Liver (tissue), 9 donors: Measurements from ENCODE around the gene CNOT4. TPM values are rescaled to one million over a fixed set of nuclear protein-coding genes. Genes with fewer than 3 reads are reported as not detected.

Experiments used
- DNase-seq: peaks from one replicate; pipeline ENCODE4 v3.0.0-alpha.2; 2017; ENCODE audit warnings: low spot score
- H3K27ac ChIP-seq, 2 donors: one replicate each; pipeline ENCODE4 v1.7.0; 2013; ENCODE audit warnings: inconsistent platforms in 2 of 2, low read length in 2 of 2, control low read depth in 1 of 2, low read depth in 1 of 2, mild to moderate bottlenecking in 1 of 2
- H3K27me3 ChIP-seq, 4 donors: one replicate each; pipeline versions ENCODE4 v1.6.1 to v1.7.0; 2013; ENCODE audit warnings: low read length in 3 of 4, inconsistent platforms in 1 of 4, mild to moderate bottlenecking in 1 of 4, moderate library complexity in 1 of 4; ENCODE audit not compliant: control insufficient read depth in 4 of 4, insufficient read depth in 4 of 4
- H3K36me3 ChIP-seq, 4 donors: one replicate each; pipeline versions ENCODE4 v1.6.1 to v1.7.0; 2013; ENCODE audit warnings: low read length in 3 of 4, mild to moderate bottlenecking in 3 of 4, low read depth in 1 of 4, moderate library complexity in 1 of 4; ENCODE audit not compliant: control insufficient read depth in 4 of 4, insufficient read depth in 3 of 4
- H3K4me1 ChIP-seq, 4 donors: one replicate each; pipeline versions ENCODE4 v1.6.1 to v1.7.0; 2013; ENCODE audit warnings: low read length in 3 of 4, mild to moderate bottlenecking in 3 of 4, moderate library complexity in 1 of 4; ENCODE audit not compliant: control insufficient read depth in 4 of 4, insufficient read depth in 4 of 4
- H3K4me3 ChIP-seq, 3 donors: one replicate each; pipeline versions ENCODE4 v1.6.1 to v1.7.0; 2013; ENCODE audit warnings: low read length in 3 of 3, control low read depth in 1 of 3, low read depth in 1 of 3, mild to moderate bottlenecking in 1 of 3
- H3K9ac ChIP-seq, 2 donors: one replicate each; pipeline ENCODE4 v1.7.0; 2013; ENCODE audit warnings: low read length in 2 of 2, mild to moderate bottlenecking in 2 of 2, moderate library complexity in 2 of 2, control low read depth in 1 of 2, low read depth in 1 of 2
- H3K9me3 ChIP-seq, 4 donors: one replicate each; pipeline versions ENCODE4 v1.6.1 to v1.7.0; 2013; ENCODE audit warnings: low read length in 3 of 4; ENCODE audit not compliant: control insufficient read depth in 4 of 4
- ATF3 ChIP-seq: IDR thresholded peaks from 2 replicates; pipeline ENCODE4 v1.6.1; 2016; ENCODE audit warnings: antibody characterized with exemption
- EGR1 ChIP-seq, 2 donors: IDR thresholded peaks; 2 replicates each; pipeline ENCODE4 v1.6.1; 2016 to 2018; ENCODE audit warnings: antibody characterized with exemption in 2 of 2, low read depth in 2 of 2
- FOXA1 ChIP-seq: IDR thresholded peaks from 2 replicates; pipeline ENCODE4 v1.6.1; 2016; ENCODE audit warnings: antibody characterized with exemption
- FOXA2 ChIP-seq: IDR thresholded peaks from 2 replicates; pipeline ENCODE4 v1.6.1; 2016; ENCODE audit warnings: antibody characterized with exemption
- GABPA ChIP-seq, 2 donors: IDR thresholded peaks in 1 of 2; conservative IDR thresholded peaks in 1 of 2; 2 replicates each; pipeline ENCODE4 v1.6.1; 2016; ENCODE audit warnings: antibody characterized with exemption in 2 of 2, mild to moderate bottlenecking in 1 of 2, moderate library complexity in 1 of 2
- HNF4A ChIP-seq, 2 donors: conservative IDR thresholded peaks; 2 replicates each; pipeline ENCODE4 v1.6.1; 2016; ENCODE audit warnings: antibody characterized with exemption in 2 of 2, mild to moderate bottlenecking in 2 of 2
- HNF4G ChIP-seq: IDR thresholded peaks from 2 replicates; pipeline ENCODE4 v1.6.1; 2016; ENCODE audit warnings: antibody characterized with exemption
- JUND ChIP-seq, 2 donors: IDR thresholded peaks; 2 replicates each; pipeline ENCODE4 v1.6.1; 2016; ENCODE audit warnings: antibody characterized with exemption in 2 of 2
- MAX ChIP-seq: IDR thresholded peaks from 2 replicates; pipeline ENCODE4 v1.6.1; 2016; ENCODE audit warnings: antibody characterized with exemption
- RAD21 ChIP-seq, 2 donors: IDR thresholded peaks; 2 replicates each; pipeline ENCODE4 v1.6.1; 2016; ENCODE audit warnings: antibody characterized with exemption in 2 of 2, mild to moderate bottlenecking in 2 of 2
- RXRA ChIP-seq, 2 donors: IDR thresholded peaks; 2 replicates each; pipeline ENCODE4 v1.6.1; 2017 to 2018; ENCODE audit warnings: antibody characterized with exemption in 2 of 2, mild to moderate bottlenecking in 1 of 2
- SP1 ChIP-seq: IDR thresholded peaks from 2 replicates; pipeline ENCODE4 v1.6.1; 2018; ENCODE audit warnings: antibody characterized with exemption, mild to moderate bottlenecking
- TAF1 ChIP-seq: conservative IDR thresholded peaks from 2 replicates; pipeline ENCODE4 v1.6.1; 2016; ENCODE audit warnings: antibody characterized with exemption, mild to moderate bottlenecking
- YY1 ChIP-seq: IDR thresholded peaks from 2 replicates; pipeline ENCODE4 v1.6.1; 2016; ENCODE audit warnings: antibody characterized with exemption, mild to moderate bottlenecking
- WGBS: extraction: QIAGEN DNeasy Blood & Tissue Kit; methylation state at CpG from one replicate; pipeline ENCODE4 v1.1.7; 2013; 5-methylcytosine and 5-hydroxymethylcytosine counted together
- polyA plus RNA-seq, 2 donors: library from polyadenylated mRNA; stranded (reverse) in 1 of 2; unstranded in 1 of 2; fragments of 200-250 nt in 1 of 2; fragments of >200 nt in 1 of 2; fragmentation: Nextera tagmentation in 1 of 2; extraction: Ambion mirVana in 1 of 2; gene quantifications; one replicate each; pipeline versions ENCODE4 v1.2.1 to v1.2.3, GENCODE V29; 2013 to 2015
- total RNA-seq, 2 donors: library from RNA; depleted of rRNA; stranded (reverse); fragments of >200 nt; gene quantifications; one replicate each; pipeline ENCODE4 v1.2.3, GENCODE V29; 2014
- TF ChIP-seq, protein P1 (sequence below): IDR thresholded peaks from 2 replicates; pipeline ENCODE4 v1.6.1; 2016; ENCODE audit warnings: antibody characterized with exemption
- TF ChIP-seq, protein P2 (sequence below): fragments of 150-350 bp; IDR thresholded peaks from 2 replicates; pipeline ENCODE4 v1.5.1; 2017; ENCODE audit warnings: improper control_type of control experiment, low read depth, low read length; ENCODE audit not compliant: missing input control
- TF ChIP-seq, protein P3 (sequence below): IDR thresholded peaks from 2 replicates; pipeline ENCODE4 v1.6.1; 2016; ENCODE audit warnings: antibody characterized with exemption, mild to moderate bottlenecking
- donor health status: healthy.
- donor health status: healthy.
- donor health status: healthy.
- donor health status: healthy.
- donor health status: healthy.

The CNOT4 gene
- total and polyA plus RNA-seq, 4 donors: 3.7 to 11.1 (median 8.6) TPM

GRCh38 chr7:135374736-135375135, 135.2 kb downstream of the CNOT4 start:
- 95% methylated on average over 3 of the region's 3 CpGs for WGBS
- TF ChIP-seq HNF4A (conservative IDR thresholded peaks at IDR 0.05): no peak
- TF ChIP-seq, protein P1, sequence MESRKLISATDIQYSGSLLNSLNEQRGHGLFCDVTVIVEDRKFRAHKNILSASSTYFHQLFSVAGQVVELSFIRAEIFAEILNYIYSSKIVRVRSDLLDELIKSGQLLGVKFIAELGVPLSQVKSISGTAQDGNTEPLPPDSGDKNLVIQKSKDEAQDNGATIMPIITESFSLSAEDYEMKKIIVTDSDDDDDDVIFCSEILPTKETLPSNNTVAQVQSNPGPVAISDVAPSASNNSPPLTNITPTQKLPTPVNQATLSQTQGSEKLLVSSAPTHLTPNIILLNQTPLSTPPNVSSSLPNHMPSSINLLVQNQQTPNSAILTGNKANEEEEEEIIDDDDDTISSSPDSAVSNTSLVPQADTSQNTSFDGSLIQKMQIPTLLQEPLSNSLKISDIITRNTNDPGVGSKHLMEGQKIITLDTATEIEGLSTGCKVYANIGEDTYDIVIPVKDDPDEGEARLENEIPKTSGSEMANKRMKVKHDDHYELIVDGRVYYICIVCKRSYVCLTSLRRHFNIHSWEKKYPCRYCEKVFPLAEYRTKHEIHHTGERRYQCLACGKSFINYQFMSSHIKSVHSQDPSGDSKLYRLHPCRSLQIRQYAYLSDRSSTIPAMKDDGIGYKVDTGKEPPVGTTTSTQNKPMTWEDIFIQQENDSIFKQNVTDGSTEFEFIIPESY: no peak
- TF ChIP-seq RXRA (IDR thresholded peaks at IDR 0.05): no peak
- TF ChIP-seq RAD21 (IDR thresholded peaks at IDR 0.05): no peak
- no peak for TF ChIP-seq MAX
- no peak for TF ChIP-seq GABPA (IDR thresholded peaks at IDR 0.05 in 1 of 2, conservative IDR thresholded peaks at IDR 0.05 in 1 of 2)
- no peak for TF ChIP-seq HNF4G
- TF ChIP-seq, protein P2, sequence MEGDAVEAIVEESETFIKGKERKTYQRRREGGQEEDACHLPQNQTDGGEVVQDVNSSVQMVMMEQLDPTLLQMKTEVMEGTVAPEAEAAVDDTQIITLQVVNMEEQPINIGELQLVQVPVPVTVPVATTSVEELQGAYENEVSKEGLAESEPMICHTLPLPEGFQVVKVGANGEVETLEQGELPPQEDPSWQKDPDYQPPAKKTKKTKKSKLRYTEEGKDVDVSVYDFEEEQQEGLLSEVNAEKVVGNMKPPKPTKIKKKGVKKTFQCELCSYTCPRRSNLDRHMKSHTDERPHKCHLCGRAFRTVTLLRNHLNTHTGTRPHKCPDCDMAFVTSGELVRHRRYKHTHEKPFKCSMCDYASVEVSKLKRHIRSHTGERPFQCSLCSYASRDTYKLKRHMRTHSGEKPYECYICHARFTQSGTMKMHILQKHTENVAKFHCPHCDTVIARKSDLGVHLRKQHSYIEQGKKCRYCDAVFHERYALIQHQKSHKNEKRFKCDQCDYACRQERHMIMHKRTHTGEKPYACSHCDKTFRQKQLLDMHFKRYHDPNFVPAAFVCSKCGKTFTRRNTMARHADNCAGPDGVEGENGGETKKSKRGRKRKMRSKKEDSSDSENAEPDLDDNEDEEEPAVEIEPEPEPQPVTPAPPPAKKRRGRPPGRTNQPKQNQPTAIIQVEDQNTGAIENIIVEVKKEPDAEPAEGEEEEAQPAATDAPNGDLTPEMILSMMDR: no peak
- TF ChIP-seq EGR1 (IDR thresholded peaks at IDR 0.05; ENCODE audit: low read depth in 2 of 2): no peak
- TF ChIP-seq TAF1: no peak
- TF ChIP-seq FOXA2: no peak
- TF ChIP-seq YY1: no peak
- TF ChIP-seq, protein P3, sequence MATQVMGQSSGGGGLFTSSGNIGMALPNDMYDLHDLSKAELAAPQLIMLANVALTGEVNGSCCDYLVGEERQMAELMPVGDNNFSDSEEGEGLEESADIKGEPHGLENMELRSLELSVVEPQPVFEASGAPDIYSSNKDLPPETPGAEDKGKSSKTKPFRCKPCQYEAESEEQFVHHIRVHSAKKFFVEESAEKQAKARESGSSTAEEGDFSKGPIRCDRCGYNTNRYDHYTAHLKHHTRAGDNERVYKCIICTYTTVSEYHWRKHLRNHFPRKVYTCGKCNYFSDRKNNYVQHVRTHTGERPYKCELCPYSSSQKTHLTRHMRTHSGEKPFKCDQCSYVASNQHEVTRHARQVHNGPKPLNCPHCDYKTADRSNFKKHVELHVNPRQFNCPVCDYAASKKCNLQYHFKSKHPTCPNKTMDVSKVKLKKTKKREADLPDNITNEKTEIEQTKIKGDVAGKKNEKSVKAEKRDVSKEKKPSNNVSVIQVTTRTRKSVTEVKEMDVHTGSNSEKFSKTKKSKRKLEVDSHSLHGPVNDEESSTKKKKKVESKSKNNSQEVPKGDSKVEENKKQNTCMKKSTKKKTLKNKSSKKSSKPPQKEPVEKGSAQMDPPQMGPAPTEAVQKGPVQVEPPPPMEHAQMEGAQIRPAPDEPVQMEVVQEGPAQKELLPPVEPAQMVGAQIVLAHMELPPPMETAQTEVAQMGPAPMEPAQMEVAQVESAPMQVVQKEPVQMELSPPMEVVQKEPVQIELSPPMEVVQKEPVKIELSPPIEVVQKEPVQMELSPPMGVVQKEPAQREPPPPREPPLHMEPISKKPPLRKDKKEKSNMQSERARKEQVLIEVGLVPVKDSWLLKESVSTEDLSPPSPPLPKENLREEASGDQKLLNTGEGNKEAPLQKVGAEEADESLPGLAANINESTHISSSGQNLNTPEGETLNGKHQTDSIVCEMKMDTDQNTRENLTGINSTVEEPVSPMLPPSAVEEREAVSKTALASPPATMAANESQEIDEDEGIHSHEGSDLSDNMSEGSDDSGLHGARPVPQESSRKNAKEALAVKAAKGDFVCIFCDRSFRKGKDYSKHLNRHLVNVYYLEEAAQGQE: no peak
- no peak for TF ChIP-seq JUND (IDR thresholded peaks at IDR 0.05)

GRCh38 chr7:135372222-135372621, 137.7 kb downstream of the CNOT4 start:
- peaks cover 5 to 9% (median 6%) of the 10 kb centered on the region in 4 donors for H3K4me1 ChIP-seq
- peak; percentile 17 for TF ChIP-seq FOXA2
- TF ChIP-seq HNF4G: peak; percentile 86
- TF ChIP-seq RXRA (IDR thresholded peaks at IDR 0.05): peak; percentile 12 to 36
- TF ChIP-seq HNF4A (conservative IDR thresholded peaks at IDR 0.05): peak; percentile 85 to 93
- TF ChIP-seq FOXA1: no peak
- TF ChIP-seq RAD21 (IDR thresholded peaks at IDR 0.05): peak in 1 of 2 donors; percentile 37
- TF ChIP-seq SP1: peak; percentile 86
- TF ChIP-seq, protein P1: no peak
- TF ChIP-seq GABPA (IDR thresholded peaks at IDR 0.05 in 1 of 2, conservative IDR thresholded peaks at IDR 0.05 in 1 of 2): no peak
- peak; percentile 56 for TF ChIP-seq ATF3
- peak; percentile 43 for TF ChIP-seq YY1
- peak overlapping the region in 1 of 2 donors; percentile 20 for H3K27ac ChIP-seq
- DNase-seq: no peak
- H3K9me3 ChIP-seq: no peaks in the 10 kb centered on the region
- no peaks in the 10 kb centered on the region for H3K27me3 ChIP-seq
- 64% methylated on average over 10 of the region's 10 CpGs for WGBS
- peak overlapping the region in 1 of 3 donors; percentile 6 for H3K4me3 ChIP-seq
- H3K9ac ChIP-seq: no peak overlapping the region
- H3K36me3 ChIP-seq: no peaks in the 10 kb centered on the region

More at GRCh38 chr7:135374736-135375135, 135.2 kb downstream of the CNOT4 start:
- H3K9me3 ChIP-seq: no peaks in the 10 kb centered on the region
- H3K4me3 ChIP-seq: no peak overlapping the region
- no peaks in the 10 kb centered on the region for H3K36me3 ChIP-seq
- H3K9ac ChIP-seq: no peak overlapping the region
- no peaks in the 10 kb centered on the region for H3K27me3 ChIP-seq
- H3K27ac ChIP-seq: no peak overlapping the region
- no peak for DNase-seq
- H3K4me1 ChIP-seq: peaks cover 5 to 9% (median 6%) of the 10 kb centered on the region in 4 donors
